OCI-LY7 (cell line): ENCODE measurements around the gene ZNF516. TPM values are rescaled to one million over a fixed set of nuclear protein-coding genes. Genes with fewer than 3 reads are reported as not detected.

Experiments used
- BruUV-seq: library from RNA; stranded (reverse); fragments of 400-500 nt; replicated peaks from 2 replicates; lab custom pipeline; 2021; lab: Mats Ljungman, UMichigan
- CTCF ChIA-PET: fragments of 300-600 bp; sonication (Branson Sonifier 250); formaldehyde crosslinking; loops from one replicate; lab custom pipeline; 2022; ENCODE audit warnings: antibody characterized with exemption; ENCODE audit not compliant: unreplicated experiment; lab: Charles Lee
- POLR2A ChIA-PET: fragments of 300-600 bp; sonication (Branson Sonifier 250); formaldehyde crosslinking; loops from one replicate; lab custom pipeline; 2022; ENCODE audit warnings: antibody characterized with exemption; lab: Charles Lee
- DNase-seq: peaks from one replicate; pipeline ENCODE4 v3.0.0-alpha.2; 2015; ENCODE audit warnings: low spot score
- H2AFZ ChIP-seq: fragments of 200-600 bp; sonication (generic), shearing (Covaris generic); 2 replicates; pipeline ENCODE4 v1.6.1; 2014; ENCODE audit warnings: mild to moderate bottlenecking, antibody characterized with exemption, low read length, moderate library complexity
- H3K27ac ChIP-seq: fragments of 200-600 bp; sonication (generic); 2 replicates; pipeline ENCODE4 v1.5.1; 2014; ENCODE audit warnings: mixed run types, low read depth, mild to moderate bottlenecking, moderate library complexity, low read length, inconsistent platforms; ENCODE audit not compliant: poor library complexity, severe bottlenecking
- H3K36me3 ChIP-seq: fragments of 200-600 bp; sonication (generic); 2 replicates; pipeline ENCODE4 v1.6.1; 2014; ENCODE audit warnings: mild to moderate bottlenecking, antibody characterized with exemption, low read length, moderate library complexity, mixed read lengths; ENCODE audit not compliant: insufficient read depth
- H3K4me1 ChIP-seq: fragments of 200-600 bp; sonication (generic); 2 replicates; pipeline ENCODE4 v1.5.1; 2014; ENCODE audit warnings: mild to moderate bottlenecking, low read length; ENCODE audit not compliant: insufficient read depth, poor library complexity, severe bottlenecking
- H3K4me2 ChIP-seq: fragments of 200-600 bp; sonication (generic); 2 replicates; pipeline ENCODE4 v1.6.1; 2014; ENCODE audit warnings: mild to moderate bottlenecking, low read length
- H3K4me3 ChIP-seq: fragments of 200-600 bp; sonication (generic); 2 replicates; pipeline ENCODE4 v1.5.1; 2014; ENCODE audit warnings: mild to moderate bottlenecking, low read depth, low read length; ENCODE audit not compliant: poor library complexity, severe bottlenecking
- H3K79me2 ChIP-seq: fragments of 200-600 bp; sonication (generic); 2 replicates; pipeline ENCODE4 v1.6.1; 2016; ENCODE audit warnings: low read depth, mild to moderate bottlenecking, low read length, moderate library complexity, mixed read lengths; ENCODE audit not compliant: insufficient read depth
- H3K9me2 ChIP-seq: fragments of 200-600 bp; sonication (generic); 2 replicates; pipeline ENCODE4 v1.6.1; 2016; ENCODE audit warnings: mild to moderate bottlenecking, low read length, mixed read lengths; ENCODE audit not compliant: insufficient read depth
- H3K9me3 ChIP-seq: fragments of 200-600 bp; sonication (generic); 2 replicates; pipeline ENCODE4 v1.6.1; 2014; ENCODE audit warnings: mild to moderate bottlenecking, mixed run types, low read length, mixed read lengths
- H4K20me1 ChIP-seq: fragments of 200-600 bp; sonication (generic); 2 replicates; pipeline ENCODE4 v1.6.1; 2014; ENCODE audit warnings: mild to moderate bottlenecking, antibody characterized with exemption, low read length, moderate library complexity, mixed read lengths; ENCODE audit not compliant: insufficient read depth
- EZH2phosphoT487 ChIP-seq: fragments of 200-600 bp; sonication (generic); IDR thresholded peaks from 2 replicates; pipeline ENCODE4 v1.6.1; 2018; ENCODE audit warnings: low read depth, borderline replicate concordance, mild to moderate bottlenecking, mixed run types, antibody characterized with exemption, low read length, moderate library complexity, mixed read lengths
- intact Hi-C: fragments of 100-400 bp; cut with micrococcal nuclease; formaldehyde crosslinking; loops from one replicate; pipeline ENCODE4 v1.10.0; 2022; ENCODE audit not compliant: unreplicated experiment
- total RNA-seq, 2 experiments: library from RNA; depleted of rRNA in 1 of 2; stranded (reverse); fragments of >200 nt in 1 of 2; shearing (Covaris generic) in 1 of 2; gene quantifications; 2 replicates each; pipeline ENCODE4 v1.2.3, GENCODE V29; 2014 to 2022
- TF ChIP-seq, protein P1 (sequence below): fragments of 200-600 bp; sonication (generic); conservative IDR thresholded peaks from 2 replicates; pipeline ENCODE4 v1.5.1; 2014; ENCODE audit warnings: mild to moderate bottlenecking, antibody characterized with exemption, low read length, moderate library complexity, mixed read lengths

Gene ZNF516
- total RNA-seq, 2 experiments from 2014 or later: 16.2 to 32.3 TPM

- intact Hi-C loops: loop anchor here (1.0 to 5.0 kb wide), 3 partner anchors 223 to 310 kb away; no protein-coding TSS in a partner anchor
- Histone ChIP-seq H4K20me1 (0 out of 2 replicates have a peak, but pooled peaks cover 9% of the 10 kb centered on the region), H3K36me3 (peaks cover 5% of the 10 kb centered on the region; the same call in 1 of the 2 replicates), H2AFZ (no peak overlapping the region), H3K4me1 (no peaks in the 10 kb centered on the region), H3K4me3 (no peak overlapping the region), H3K4me2 (no peak overlapping the region), H3K79me2 (0 out of 2 replicates have a peak, but pooled peaks cover 7% of the 10 kb centered on the region), H3K9me3 (no peaks in the 10 kb centered on the region), H3K9me2 (no peaks in the 10 kb centered on the region), H3K27ac (no peak overlapping the region)
- DNase-seq: peak; percentile 46
- POLR2A ChIA-PET: no interaction called here
- TF ChIP-seq, protein P1, sequence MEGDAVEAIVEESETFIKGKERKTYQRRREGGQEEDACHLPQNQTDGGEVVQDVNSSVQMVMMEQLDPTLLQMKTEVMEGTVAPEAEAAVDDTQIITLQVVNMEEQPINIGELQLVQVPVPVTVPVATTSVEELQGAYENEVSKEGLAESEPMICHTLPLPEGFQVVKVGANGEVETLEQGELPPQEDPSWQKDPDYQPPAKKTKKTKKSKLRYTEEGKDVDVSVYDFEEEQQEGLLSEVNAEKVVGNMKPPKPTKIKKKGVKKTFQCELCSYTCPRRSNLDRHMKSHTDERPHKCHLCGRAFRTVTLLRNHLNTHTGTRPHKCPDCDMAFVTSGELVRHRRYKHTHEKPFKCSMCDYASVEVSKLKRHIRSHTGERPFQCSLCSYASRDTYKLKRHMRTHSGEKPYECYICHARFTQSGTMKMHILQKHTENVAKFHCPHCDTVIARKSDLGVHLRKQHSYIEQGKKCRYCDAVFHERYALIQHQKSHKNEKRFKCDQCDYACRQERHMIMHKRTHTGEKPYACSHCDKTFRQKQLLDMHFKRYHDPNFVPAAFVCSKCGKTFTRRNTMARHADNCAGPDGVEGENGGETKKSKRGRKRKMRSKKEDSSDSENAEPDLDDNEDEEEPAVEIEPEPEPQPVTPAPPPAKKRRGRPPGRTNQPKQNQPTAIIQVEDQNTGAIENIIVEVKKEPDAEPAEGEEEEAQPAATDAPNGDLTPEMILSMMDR: peak; percentile 82
- TF ChIP-seq EZH2phosphoT487: no peak
- CTCF ChIA-PET: no interaction called here
- BruUV-seq: no TSS peak
Observed at GRCh38 chr18:76398896-76399612, 96.0 kb downstream of the ZNF516 start.

DNA sequence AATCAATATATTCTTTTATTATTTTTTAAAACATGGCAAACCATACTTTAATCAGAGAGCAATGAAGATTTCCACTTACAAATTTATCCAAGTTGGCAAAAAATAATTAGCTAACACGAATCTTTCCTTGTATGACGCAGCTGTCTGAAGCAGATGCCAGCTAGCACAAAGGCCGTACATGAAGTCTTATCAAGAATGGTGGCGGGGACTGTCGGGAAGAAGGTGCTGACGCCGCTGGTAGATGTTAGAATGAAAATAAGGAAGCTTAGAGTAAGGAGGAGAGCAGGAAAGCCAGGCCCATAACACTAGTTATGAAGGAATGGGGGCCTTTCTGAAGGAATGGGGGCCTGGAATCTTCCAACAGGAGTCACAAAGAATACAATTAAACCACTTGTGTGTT lies 96.7 kb downstream of the ZNF516 start:
- no peaks in the 10 kb centered on the region for H3K9me3 ChIP-seq
- no peak overlapping the region for H2AFZ ChIP-seq
- H3K4me1 ChIP-seq: no peaks in the 10 kb centered on the region
- BruUV-seq: no TSS peak
- H4K20me1 ChIP-seq: 0 out of 2 replicates have a peak, but pooled peaks cover 9% of the 10 kb centered on the region
- H3K79me2 ChIP-seq: 0 out of 2 replicates have a peak, but pooled peaks cover 7% of the 10 kb centered on the region
- no peak for TF ChIP-seq EZH2phosphoT487
- no peak for DNase-seq
- H3K27ac ChIP-seq: no peak overlapping the region
- H3K4me3 ChIP-seq: no peak overlapping the region
- intact Hi-C loops: loop anchor here (5.0 kb wide), 2 partner anchors 224 to 289 kb away; no protein-coding TSS in a partner anchor
- no peaks in the 10 kb centered on the region for H3K9me2 ChIP-seq
- peaks cover 5% of the 10 kb centered on the region; the same call in 1 of the 2 replicates for H3K36me3 ChIP-seq
- ChIA-PET POLR2A (no interaction called here), CTCF (no interaction called here)
- H3K4me2 ChIP-seq: no peak overlapping the region

DNA sequence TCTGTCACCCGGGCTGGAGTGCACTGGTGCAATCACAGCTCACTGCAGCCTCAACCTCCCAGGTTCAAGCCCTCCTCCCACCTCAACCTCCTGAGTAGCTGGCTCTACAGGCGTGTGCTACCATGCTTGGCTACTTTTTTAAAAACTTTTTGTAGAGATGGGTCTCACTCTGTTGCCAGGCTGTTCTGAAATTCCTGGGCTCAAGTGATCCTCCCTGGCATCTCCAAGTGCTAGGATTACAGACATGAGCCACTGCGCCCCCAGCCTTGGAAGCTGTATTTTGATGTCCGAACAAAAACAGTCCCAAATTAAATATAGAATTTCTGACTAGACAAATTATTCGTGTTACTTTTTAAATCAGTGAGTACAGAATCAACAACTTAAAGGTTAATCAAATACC lies 97.4 kb downstream of the ZNF516 start:
- Histone ChIP-seq H3K4me2 (no peak overlapping the region), H4K20me1 (0 out of 2 replicates have a peak, but pooled peaks cover 9% of the 10 kb centered on the region), H3K4me1 (no peaks in the 10 kb centered on the region), H3K79me2 (0 out of 2 replicates have a peak, but pooled peaks cover 7% of the 10 kb centered on the region), H3K36me3 (peaks cover 5% of the 10 kb centered on the region; the same call in 1 of the 2 replicates), H3K9me3 (no peaks in the 10 kb centered on the region), H3K27ac (no peak overlapping the region), H3K9me2 (no peaks in the 10 kb centered on the region), H2AFZ (no peak overlapping the region), H3K4me3 (no peak overlapping the region)
- TF ChIP-seq, protein P1: no peak
- no peak for TF ChIP-seq EZH2phosphoT487
- ChIA-PET POLR2A (no interaction called here), CTCF (no interaction called here)
- DNase-seq: no peak
- no TSS peak for BruUV-seq
- intact Hi-C loops: loop anchor here (5.0 kb wide), 2 partner anchors 225 to 290 kb away; no protein-coding TSS in a partner anchor
